ENCODE data around the gene SERGEF. TPM values are rescaled to one million over a fixed set of nuclear protein-coding genes. Genes with fewer than 3 reads are reported as not detected.

The SERGEF gene
- total and polyA plus RNA-seq, 7 donors: 11.1 to 33.1 (median 26.0) TPM

DNA sequence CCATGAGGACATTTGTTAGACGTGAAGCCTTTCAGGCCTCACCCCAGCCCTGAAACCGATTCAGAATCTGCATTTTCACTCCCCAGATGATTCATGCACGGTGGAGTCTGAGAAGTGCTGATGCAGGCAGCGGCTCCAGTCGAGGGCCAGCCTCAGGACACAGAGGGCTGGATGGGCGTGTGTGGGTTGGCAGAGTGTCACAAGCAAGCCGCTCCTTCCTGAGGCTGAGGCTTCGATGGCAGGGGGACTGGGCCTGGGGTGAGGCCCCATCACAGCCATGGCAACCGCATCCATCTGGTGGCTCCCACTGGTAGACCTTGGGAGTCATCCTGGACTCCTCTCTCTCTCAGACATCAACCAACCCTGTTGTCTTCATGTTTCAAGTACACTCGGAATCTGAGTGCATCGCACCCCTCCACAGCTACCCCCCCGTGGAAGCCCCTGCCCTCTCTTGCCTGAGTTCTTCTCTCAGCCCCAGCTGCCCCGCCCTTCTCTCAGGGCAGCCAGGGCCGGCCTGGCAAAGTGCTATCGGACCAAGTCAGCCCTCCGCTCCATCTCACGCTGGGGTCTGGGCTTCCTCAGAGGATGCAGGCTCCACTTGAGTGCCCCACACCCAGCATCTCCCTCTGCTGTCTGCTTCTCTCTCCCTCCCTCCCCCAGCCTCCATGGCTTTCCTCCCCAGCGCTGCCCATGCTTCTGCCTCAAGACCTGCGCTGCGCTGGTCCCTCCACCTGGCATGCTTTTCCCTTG, 267.6 kb downstream of the SERGEF start:
- Histone ChIP-seq H3K4me1 (peaks cover 13% of the 10 kb centered on the region), H3K9me3 (no peaks in the 10 kb centered on the region), H3K36me3 (ENCODE audit: insufficient read depth in 1 of 2, low read depth in 1 of 2) (no peaks in the 10 kb centered on the region), H3K27ac (no peak overlapping the region), H3K27me3 (ENCODE audit: insufficient read depth in 3 of 3, low read length in 2 of 3) (peaks cover 0 to under 1% (median 0%) of the 10 kb centered on the region in 3 donors), H3K4me3 (no peak overlapping the region)
- 86 to 89% (median 88%) methylated on average over 20 of the region's 20 CpGs for WGBS, 3 donors
- DNase-seq: peak in 1 of 2 donors; percentile 21
- no peak for ATAC-seq
- intact Hi-C loops (cut with DNase I): no loop called here
- no peak for TF ChIP-seq CTCF (IDR thresholded peaks at IDR 0.05)

DNA sequence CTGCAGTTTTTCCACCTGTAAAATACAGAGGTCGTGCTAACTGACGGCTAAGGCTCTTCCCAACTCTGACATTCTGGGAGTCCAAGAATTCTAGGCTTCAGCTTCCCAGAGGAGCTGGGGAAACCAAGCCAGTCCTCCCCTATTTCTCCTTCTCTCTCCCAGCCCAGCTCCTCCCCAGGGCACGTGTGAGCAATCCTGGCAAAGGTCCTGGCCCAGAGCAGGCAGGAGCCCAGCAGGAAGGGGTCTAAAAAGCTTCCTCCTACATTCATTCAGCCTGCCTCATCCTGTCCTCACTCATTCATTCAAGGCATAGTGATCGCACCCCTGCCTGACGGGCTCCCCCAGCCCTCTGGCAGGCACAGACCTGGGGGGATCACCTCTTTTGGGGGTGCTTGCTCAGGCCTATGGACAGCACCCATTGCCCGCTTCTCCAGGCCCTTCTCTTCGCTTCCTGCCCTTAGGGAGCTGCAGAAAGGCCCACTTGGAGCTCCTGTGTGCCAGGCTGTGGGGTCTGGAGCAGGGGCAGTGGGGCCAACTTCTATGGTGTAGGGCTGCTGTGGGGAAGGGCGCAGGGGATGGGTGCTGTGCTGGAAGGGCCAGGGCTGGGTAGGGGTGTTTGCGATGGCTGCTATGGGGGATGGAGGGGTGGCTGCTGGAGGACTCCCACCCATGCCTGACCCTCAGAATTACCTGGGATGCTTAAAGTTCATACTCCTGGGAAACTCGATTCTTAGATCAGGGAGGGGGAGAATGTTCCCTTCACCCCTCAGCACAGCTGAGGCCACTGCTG, 268.5 kb downstream of the SERGEF start:
- no peak for TF ChIP-seq CTCF (IDR thresholded peaks at IDR 0.05)
- Histone ChIP-seq H3K4me3 (no peak overlapping the region), H3K4me1 (peaks cover 4% of the 10 kb centered on the region), H3K27ac (no peak overlapping the region), H3K36me3 (ENCODE audit: insufficient read depth in 1 of 2, low read depth in 1 of 2) (no peaks in the 10 kb centered on the region), H3K9me3 (no peaks in the 10 kb centered on the region), H3K27me3 (ENCODE audit: insufficient read depth in 3 of 3, low read length in 2 of 3) (peaks cover 0 to 8% (median 0%) of the 10 kb centered on the region in 3 donors)
- 81 to 85% (median 83%) methylated on average over 10 of the region's 10 CpGs for WGBS, 3 donors
- intact Hi-C loops (cut with DNase I): no loop called here
- no peak for ATAC-seq
- DNase-seq: peak in 1 of 2 donors; percentile 31

- WGBS, 3 donors: 81 to 89% (median 85%) methylated on average over 5 of the region's 5 CpGs
- no peak for TF ChIP-seq CTCF (IDR thresholded peaks at IDR 0.05)
- intact Hi-C loops (cut with DNase I): no loop called here
- Histone ChIP-seq H3K36me3 (ENCODE audit: insufficient read depth in 1 of 2, low read depth in 1 of 2) (no peaks in the 10 kb centered on the region), H3K4me3 (no peak overlapping the region), H3K9me3 (no peaks in the 10 kb centered on the region), H3K27me3 (ENCODE audit: insufficient read depth in 3 of 3, low read length in 2 of 3) (peaks cover 0 to 13% (median 0%) of the 10 kb centered on the region in 3 donors), H3K27ac (no peak overlapping the region), H3K4me1 (no peaks in the 10 kb centered on the region)
- no peak for ATAC-seq
- DNase-seq: no peak
Measured at GRCh38 chr11:17743808-17744119, 269.1 kb downstream of the SERGEF start.

- WGBS, 3 donors: 84 to 90% (median 85%) methylated on average over 13 of the region's 13 CpGs
- TF ChIP-seq CTCF (IDR thresholded peaks at IDR 0.05): no peak
- peaks cover 0 to 15% (median 0%) of the 10 kb centered on the region in 3 donors for H3K27me3 ChIP-seq (ENCODE audit: insufficient read depth in 3 of 3, low read length in 2 of 3)
- DNase-seq (peak in 1 of 2 donors; percentile 43), ATAC-seq (peak in 1 of 4 donors; percentile 39)
- H3K4me3 ChIP-seq: no peak overlapping the region
- no peak overlapping the region for H3K27ac ChIP-seq
- no peaks in the 10 kb centered on the region for H3K36me3 ChIP-seq (ENCODE audit: insufficient read depth in 1 of 2, low read depth in 1 of 2)
- no peaks in the 10 kb centered on the region for H3K9me3 ChIP-seq
- intact Hi-C loops (cut with DNase I): no loop called here
- H3K4me1 ChIP-seq: no peaks in the 10 kb centered on the region
Measured at GRCh38 chr11:17743026-17743807, 269.6 kb downstream of the SERGEF start.
